ENCODE measurements around the gene ZNF692. TPM values are rescaled to one million over a fixed set of nuclear protein-coding genes. Genes with fewer than 3 reads are reported as not detected.

ZNF692 gene
- total and polyA plus RNA-seq, 2 of the 13 experiments (the other 11 are each of a cell fraction or from before 2014, with no cell fraction given), result 27.3 to 45.8 TPM

DNA sequence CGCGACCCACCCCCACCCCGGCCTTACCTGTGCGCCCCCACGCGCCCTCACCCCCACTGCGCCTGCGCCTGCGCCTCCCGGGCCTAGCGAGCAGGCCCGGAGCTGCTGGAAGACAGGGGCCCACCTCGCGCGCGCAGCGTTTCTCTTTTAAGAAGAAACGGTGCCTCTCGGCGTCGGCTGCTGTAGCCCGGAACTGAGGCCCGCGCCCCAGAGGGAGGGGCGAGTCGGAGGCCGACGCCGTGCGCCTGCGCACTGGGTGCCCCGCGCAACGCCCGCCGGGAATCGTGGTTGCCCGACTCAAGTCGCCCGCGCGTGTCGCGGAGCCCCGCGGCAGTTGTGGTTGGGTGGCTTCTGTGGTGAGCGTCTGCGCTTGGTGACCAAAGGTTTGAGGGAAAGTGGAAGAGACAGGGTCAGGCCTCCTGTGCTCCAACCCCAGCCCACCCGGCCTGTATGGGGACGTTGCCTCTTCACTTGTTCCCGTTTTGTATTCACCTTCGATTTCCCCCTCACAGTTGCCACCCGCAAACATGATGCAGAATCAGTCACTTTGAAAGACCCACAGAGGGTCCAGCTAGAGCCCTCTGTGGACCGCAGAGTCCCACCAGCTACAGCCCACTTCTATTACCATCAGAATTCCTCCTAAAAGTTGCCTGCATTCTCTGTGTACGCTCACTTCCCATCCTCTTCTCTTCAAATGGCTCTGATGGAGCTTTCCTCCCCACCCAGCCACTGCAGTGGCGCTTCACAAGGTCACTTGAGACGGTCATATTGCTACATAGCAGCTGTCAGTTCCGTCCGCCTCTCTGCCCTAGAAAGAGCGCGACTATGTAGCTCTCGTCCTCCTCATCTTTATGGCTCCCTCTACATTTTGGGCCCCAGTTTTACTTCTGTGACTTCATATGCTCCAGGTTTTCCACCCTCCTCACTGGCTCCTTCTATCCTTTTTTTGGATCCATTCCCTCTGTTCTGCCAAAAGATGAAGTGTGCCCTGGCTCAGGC lies at the start of gene ZNF692 (continued):
- TF ChIP-seq NFIC (IDR thresholded peaks at IDR 0.05; ENCODE audit: low read length) (no peak), ZNF678 (CRISPR knock-in tag; IDR thresholded peaks at IDR 0.05) (no peak), FOXO1 (CRISPR knock-in tag; IDR thresholded peaks at IDR 0.05) (no peak), NCOR1 (IDR thresholded peaks at IDR 0.05; ENCODE audit: borderline replicate concordance, low read length) (no peak), ZSCAN25 (CRISPR knock-in tag; IDR thresholded peaks at IDR 0.05) (no peak), RFXAP (CRISPR knock-in tag; IDR thresholded peaks at IDR 0.05; ENCODE audit: borderline replicate concordance) (peak; percentile 94; the same call in 1 of the 2 replicates), ZFY (CRISPR knock-in tag; IDR thresholded peaks at IDR 0.05) (peak; percentile 93), TFDP1 (CRISPR knock-in tag; IDR thresholded peaks at IDR 0.05; ENCODE audit: borderline replicate concordance) (peak; percentile 66; the same call in 1 of the 2 replicates), HNRNPUL1 (IDR thresholded peaks at IDR 0.05; ENCODE audit: low read depth, low read length) (no peak), MTA3 (CRISPR knock-in tag; IDR thresholded peaks at IDR 0.05) (no peak), TFDP2 (CRISPR knock-in tag; IDR thresholded peaks at IDR 0.05) (peak; percentile 77), ZNF407 (CRISPR knock-in tag; IDR thresholded peaks at IDR 0.05; ENCODE audit: not compliant biosample characterization) (no peak), SIN3B (IDR thresholded peaks at IDR 0.05; ENCODE audit: low read length) (no peak), CHD4 (IDR thresholded peaks at IDR 0.05; ENCODE audit: borderline replicate concordance, low read length) (no peak), STAG1 (CRISPR knock-in tag; IDR thresholded peaks at IDR 0.05) (no peak), ZFX (CRISPR knock-in tag; IDR thresholded peaks at IDR 0.05; ENCODE audit: low read depth) (peak; percentile 94), MTF1 (CRISPR knock-in tag; IDR thresholded peaks at IDR 0.05) (no peak), HOXA9 (CRISPR knock-in tag; IDR thresholded peaks at IDR 0.05; ENCODE audit: borderline replicate concordance) (no peak), SETDB1 (CRISPR knock-in tag; IDR thresholded peaks at IDR 0.05; ENCODE audit: borderline replicate concordance) (no peak), ZNF792 (CRISPR knock-in tag; IDR thresholded peaks at IDR 0.05) (no peak)

Measured in HepG2 (cell line).